ENCODE measurements around the gene DPYSL4. TPM values are rescaled to one million over a fixed set of nuclear protein-coding genes. Genes with fewer than 3 reads are reported as not detected.

DPYSL4 gene
- total RNA-seq, 4 donors from 2014 or later, result 0.79 TPM; not detected in 3

- Histone ChIP-seq H3K9me3 (no peaks in the 10 kb centered on the region), H3K4me3 (no peak overlapping the region), H3K4me1 (no peaks in the 10 kb centered on the region), H3K36me3 (no peaks in the 10 kb centered on the region), H3K27me3 (peaks cover 2% of the 10 kb centered on the region), H3K27ac (no peak overlapping the region)
- no peak for DNase-seq
- TF ChIP-seq POLR2AphosphoS5 (IDR thresholded peaks at IDR 0.05), result no peak
- TF ChIP-seq EP300 (IDR thresholded peaks at IDR 0.05; ENCODE audit: low read depth), result no peak
- no peak for TF ChIP-seq CTCF (IDR thresholded peaks at IDR 0.05)
- no peak for TF ChIP-seq POLR2A (IDR thresholded peaks at IDR 0.05)
- 74 to 81% methylated on average over 10 to 35 of the region's 43 CpGs for WGBS, 2 donors (ENCODE audit: low coverage in 1 of 2)
- in situ Hi-C loops (cut with MboI; ENCODE audit: low pct_ligation_motif_present in 1 of 4, low pct_unique_long_range_greater_than_20kb in 1 of 4, low sequenced_read_pairs in 3 of 4) (loop anchor here in 2 of 4 donors (25.0 kb wide), 1 partner anchor 261 kb away; no protein-coding TSS in a partner anchor), intact Hi-C loops (cut with DNase I; ENCODE audit: low total_unique reads) (no loop called here)
These were observed 38.2 kb upstream of the DPYSL4 start for GRCh38 chr10:132148261-132149251.

GRCh38 chr10:132149271-132149670 lies 37.5 kb upstream of the DPYSL4 start:
- no peaks in the 10 kb centered on the region for H3K9me3 ChIP-seq
- no peak overlapping the region for H3K27ac ChIP-seq
- in situ Hi-C loops (cut with MboI; ENCODE audit: low pct_ligation_motif_present in 1 of 4, low pct_unique_long_range_greater_than_20kb in 1 of 4, low sequenced_read_pairs in 3 of 4), result loop anchor here in 2 of 4 donors (25.0 kb wide), 1 partner anchor 262 kb away; no protein-coding TSS in a partner anchor
- no peaks in the 10 kb centered on the region for H3K27me3 ChIP-seq
- 54% methylated on average over 15 of the region's 23 CpGs; no CpG with 5 or more reads in 1 of the 2 donors for WGBS, 2 donors (ENCODE audit: low coverage in 1 of 2)
- H3K36me3 ChIP-seq, result no peaks in the 10 kb centered on the region
- intact Hi-C loops (cut with DNase I; ENCODE audit: low total_unique reads), result no loop called here
- TF ChIP-seq POLR2AphosphoS5 (IDR thresholded peaks at IDR 0.05), result no peak
- no peak for TF ChIP-seq EP300 (IDR thresholded peaks at IDR 0.05; ENCODE audit: low read depth)
- no peak for TF ChIP-seq POLR2A (IDR thresholded peaks at IDR 0.05)
- no peak for TF ChIP-seq CTCF (IDR thresholded peaks at IDR 0.05)
- no peaks in the 10 kb centered on the region for H3K4me1 ChIP-seq
- H3K4me3 ChIP-seq, result no peak overlapping the region
- DNase-seq, result no peak

GRCh38 chr10:132149917-132150316 lies 36.8 kb upstream of the DPYSL4 start:
- Histone ChIP-seq H3K4me1 (no peaks in the 10 kb centered on the region), H3K9me3 (no peaks in the 10 kb centered on the region), H3K27me3 (no peaks in the 10 kb centered on the region), H3K27ac (no peak overlapping the region), H3K4me3 (no peak overlapping the region), H3K36me3 (no peaks in the 10 kb centered on the region)
- no peak for TF ChIP-seq POLR2AphosphoS5 (IDR thresholded peaks at IDR 0.05)
- no peak for TF ChIP-seq EP300 (IDR thresholded peaks at IDR 0.05; ENCODE audit: low read depth)
- TF ChIP-seq POLR2A (IDR thresholded peaks at IDR 0.05), result no peak
- no peak for TF ChIP-seq CTCF (IDR thresholded peaks at IDR 0.05)
- in situ Hi-C loops (cut with MboI; ENCODE audit: low pct_ligation_motif_present in 1 of 4, low pct_unique_long_range_greater_than_20kb in 1 of 4, low sequenced_read_pairs in 3 of 4), result loop anchor here in 2 of 4 donors (25.0 kb wide), 1 partner anchor 263 kb away; no protein-coding TSS in a partner anchor
- intact Hi-C loops (cut with DNase I; ENCODE audit: low total_unique reads), result no loop called here
- DNase-seq, result no peak
- WGBS, 2 donors (ENCODE audit: low coverage in 1 of 2), result 98% methylated on average over 5 of the region's 7 CpGs; no CpG with 5 or more reads in 1 of the 2 donors

GRCh38 chr10:132150777-132151176 lies 36.0 kb upstream of the DPYSL4 start:
- Histone ChIP-seq H3K4me3 (no peak overlapping the region), H3K4me1 (no peaks in the 10 kb centered on the region), H3K36me3 (no peaks in the 10 kb centered on the region), H3K27ac (no peak overlapping the region), H3K9me3 (no peaks in the 10 kb centered on the region), H3K27me3 (no peaks in the 10 kb centered on the region)
- intact Hi-C loops (cut with DNase I; ENCODE audit: low total_unique reads), result no loop called here
- WGBS, 2 donors (ENCODE audit: low coverage in 1 of 2), result 85 to 90% methylated on average over 2 of the region's 2 CpGs
- in situ Hi-C loops (cut with MboI; ENCODE audit: low pct_ligation_motif_present in 1 of 4, low pct_unique_long_range_greater_than_20kb in 1 of 4, low sequenced_read_pairs in 3 of 4), result no loop called here
- no peak for TF ChIP-seq POLR2A (IDR thresholded peaks at IDR 0.05)
- TF ChIP-seq POLR2AphosphoS5 (IDR thresholded peaks at IDR 0.05), result no peak
- TF ChIP-seq EP300 (IDR thresholded peaks at IDR 0.05; ENCODE audit: low read depth), result no peak
- no peak for TF ChIP-seq CTCF (IDR thresholded peaks at IDR 0.05)
- DNase-seq, result no peak
